K562 (cell line): ENCODE results near the gene RAMP2. TPM values are rescaled to one million over a fixed set of nuclear protein-coding genes. Genes with fewer than 3 reads are reported as not detected.
A peak's percentile ranks its signal among the peaks of the same experiment; 100 is the strongest.

ENCODE experiments used
- BRF1 ChIP-seq: IDR thresholded peaks from 3 replicates; pipeline ENCODE4 v1.6.1; 2011; ENCODE audit warnings: borderline replicate concordance, mild to moderate bottlenecking; ENCODE audit not compliant: insufficient read length; ENCODE audit errors: extremely low read depth
- COPS2 ChIP-seq: fragments of 450-650 bp; conservative IDR thresholded peaks from 2 replicates; pipeline ENCODE4 v1.6.1; 2016; ENCODE audit warnings: mild to moderate bottlenecking, moderate library complexity
- DMBX1 ChIP-seq: fragments of 250-450 bp; sonication (Bioruptor Pico); IDR thresholded peaks from 2 replicates; pipeline ENCODE4 v1.8.0; 2022; ENCODE audit warnings: inconsistent platforms, mild to moderate bottlenecking, moderate library complexity, borderline replicate concordance
- FOXA3 ChIP-seq, 2 experiments: fragments of 450-650 bp in 1 of 2; sonication (generic) in 1 of 2; formaldehyde crosslinking; IDR thresholded peaks in 1 of 2; conservative IDR thresholded peaks in 1 of 2; 2 replicates each; pipeline versions ENCODE4 v1.4.0 to v1.8.0; 2020 to 2022; ENCODE audit warnings: mild to moderate bottlenecking in 2 of 2, missing genetic modification reagents in 1 of 2
- KLF13 ChIP-seq: fragments of 450-650 bp; IDR thresholded peaks from 2 replicates; pipeline ENCODE4 v1.6.1; 2016; ENCODE audit warnings: missing genetic modification characterization, low read depth, mild to moderate bottlenecking, missing compliant biosample characterization, moderate library complexity, borderline replicate concordance
- NR2C2 ChIP-seq, 2 experiments: fragments of 200-800 bp in 1 of 2; sonication (Bioruptor generic) in 1 of 2; sonication (generic) in 1 of 2; formaldehyde crosslinking in 1 of 2; IDR thresholded peaks; 2 replicates each; pipeline versions ENCODE4 v1.6.1 to v1.8.0; 2016 to 2022; ENCODE audit warnings: mild to moderate bottlenecking in 1 of 2, missing compliant biosample characterization in 1 of 2, missing genetic modification characterization in 1 of 2, missing genetic modification reagents in 1 of 2
- NUFIP1 ChIP-seq: fragments of 450-650 bp; IDR thresholded peaks from 2 replicates; pipeline ENCODE4 v1.6.1; 2018; ENCODE audit not compliant: partially characterized antibody
- PHF20 ChIP-seq: fragments of 450-650 bp; IDR thresholded peaks from 2 replicates; pipeline ENCODE4 v1.6.1; 2018; ENCODE audit not compliant: partially characterized antibody
- PPARD ChIP-seq: fragments of 250-450 bp; sonication (Bioruptor Pico); IDR thresholded peaks from 2 replicates; pipeline ENCODE4 v1.8.0; 2022; ENCODE audit warnings: inconsistent platforms, mild to moderate bottlenecking, moderate library complexity
- RCOR1 ChIP-seq, 2 experiments: IDR thresholded peaks; 2 replicates each; pipeline ENCODE4 v1.6.1; 2012; ENCODE audit warnings: low read depth in 2 of 2, low read length in 2 of 2, borderline replicate concordance in 1 of 2, improper control_type of control experiment in 1 of 2
- TAF7 ChIP-seq: fragments of 450-650 bp; IDR thresholded peaks from 2 replicates; pipeline ENCODE4 v1.6.1; 2016; ENCODE audit warnings: missing genetic modification characterization, missing compliant biosample characterization
- TFE3 ChIP-seq: fragments of 450-650 bp; formaldehyde crosslinking; IDR thresholded peaks from 2 replicates; pipeline ENCODE4 v1.4.0; 2020; ENCODE audit warnings: mild to moderate bottlenecking, mixed read lengths
- ZNF197 ChIP-seq: fragments of 200-800 bp; sonication (Bioruptor generic); IDR thresholded peaks from 2 replicates; pipeline ENCODE4 v1.6.1; 2016; ENCODE audit warnings: low read depth, missing genetic modification characterization, missing compliant biosample characterization
- ZNF384 ChIP-seq: IDR thresholded peaks from 2 replicates; pipeline ENCODE4 v1.6.1; 2012; ENCODE audit warnings: low read depth, low read length, improper control_type of control experiment
- ZNF592 ChIP-seq: fragments of 450-650 bp; IDR thresholded peaks from 2 replicates; pipeline ENCODE4 v1.6.1; 2017; ENCODE audit warnings: antibody characterized with exemption, mild to moderate bottlenecking
- ZNF639 ChIP-seq, 2 experiments: fragments of 200-800 bp in 1 of 2; sonication (Bioruptor generic) in 1 of 2; sonication (generic) in 1 of 2; formaldehyde crosslinking in 1 of 2; IDR thresholded peaks in 1 of 2; conservative IDR thresholded peaks in 1 of 2; 2 replicates each; pipeline versions ENCODE4 v1.5.0 to v1.6.1; 2016 to 2020; ENCODE audit warnings: missing compliant biosample characterization in 1 of 2, missing genetic modification characterization in 1 of 2, missing genetic modification reagents in 1 of 2
- ZNF75A ChIP-seq: fragments of 450-650 bp; formaldehyde crosslinking; IDR thresholded peaks from 2 replicates; pipeline ENCODE4 v1.4.0; 2020; ENCODE audit warnings: mild to moderate bottlenecking
- ZNF77 ChIP-seq: fragments of 250-450 bp; sonication (Bioruptor Pico); IDR thresholded peaks from 2 replicates; pipeline ENCODE4 v1.5.0; 2020
- polyA plus RNA-seq, 8 experiments: library from polyadenylated mRNA; depleted of rRNA in 4 of 8; stranded (reverse) in 5 of 8; unstranded in 3 of 8; fragments of >200 nt; fragmentation: Nextera tagmentation in 2 of 8; fragmentation: Illumina TruSeq in 1 of 8; extraction: Ambion mirVana in 2 of 8; extraction: Trizol in 1 of 8; gene quantifications; 2 replicates each; pipeline versions ENCODE4 v1.2.1 to v1.2.3, GENCODE V29; 2011 to 2014; ENCODE audit warnings: inconsistent platforms in 1 of 8, missing spikeins in 1 of 8
- total RNA-seq, 7 experiments: library from RNA; depleted of rRNA in 6 of 7; stranded (reverse); fragments of >200 nt in 6 of 7; fragmentation: Illumina TruSeq in 2 of 7; extraction: Trizol in 2 of 7; gene quantifications; 2 replicates each; pipeline versions ENCODE4 v1.2.1 to v1.2.3, GENCODE V29; 2011 to 2021; ENCODE audit warnings: low replicate concordance in 1 of 7

The RAMP2 gene
- total and polyA plus RNA-seq, 9 of the 15 experiments (the other 6 are each of a cell fraction or from before 2014, with no cell fraction given): not detected

- TF ChIP-seq COPS2 (no peak), BRF1 (no peak), PPARD (no peak), PHF20 (no peak), DMBX1 (no peak), ZNF77 (CRISPR knock-in tag) (no peak), KLF13 (no peak), ZNF592 (peak; percentile 47; the same call in 1 of the 2 replicates), ZNF384 (no peak), RCOR1 (IDR thresholded peaks at IDR 0.05; ENCODE audit: borderline replicate concordance in 1 of 2, low read depth in 2 of 2, low read length in 2 of 2) (peak in 1 of 2 experiments; percentile 45; a peak in 2 of 4 replicates), FOXA3 (CRISPR knock-in tag; conservative IDR thresholded peaks at IDR 0.05 in 1 of 2, IDR thresholded peaks at IDR 0.05 in 1 of 2) (no peak), ZNF639 (CRISPR knock-in tag; conservative IDR thresholded peaks at IDR 0.05 in 1 of 2, IDR thresholded peaks at IDR 0.05 in 1 of 2) (peak in 1 of 2 experiments; percentile 45; a peak in 1 of 4 replicates), ZNF197 (CRISPR knock-in tag) (no peak), TAF7 (no peak), NR2C2 (CRISPR knock-in tag; IDR thresholded peaks at IDR 0.05) (no peak), NR2C2 (tag; IDR thresholded peaks at IDR 0.05) (peak; percentile 44), NUFIP1 (peak; percentile 64), TFE3 (CRISPR knock-in tag) (no peak), ZNF75A (CRISPR knock-in tag) (no peak)
Observed at GRCh38 chr17:42744283-42744805, 16.7 kb upstream of the RAMP2 start (continued).
